ENCODE measurements around the gene EGF. TPM values are rescaled to one million over a fixed set of nuclear protein-coding genes. Genes with fewer than 3 reads are reported as not detected.
"Not testable (repeated sequence)": the region's sequence is repeated elsewhere in the genome, so short reads cannot be mapped to it uniquely, and the experiment has no call there.

EGF gene
- total RNA-seq, 3 donors from 2014 or later, result 1.6 to 2.6 (median 2.5) TPM

DNA sequence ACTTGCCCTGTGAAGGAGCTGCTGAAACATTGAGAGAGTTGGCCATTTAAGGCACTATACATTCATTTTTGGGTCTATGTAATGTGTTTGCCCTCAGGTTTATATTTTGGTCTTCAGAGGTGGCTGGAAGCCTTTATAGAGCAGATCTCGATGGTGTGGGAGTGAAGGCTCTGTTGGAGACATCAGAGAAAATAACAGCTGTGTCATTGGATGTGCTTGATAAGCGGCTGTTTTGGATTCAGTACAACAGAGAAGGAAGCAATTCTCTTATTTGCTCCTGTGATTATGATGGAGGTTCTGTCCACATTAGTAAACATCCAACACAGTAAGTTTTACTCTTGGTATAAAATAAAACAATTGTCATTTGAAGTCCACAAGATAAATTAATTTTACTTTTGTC, 31.1 kb downstream of the EGF start:
- Histone ChIP-seq H3K4me3 (no peak overlapping the region), H3K36me3 (ENCODE audit: low read depth) (no peaks in the 10 kb centered on the region), H3K4me1 (ENCODE audit: low read depth) (no peaks in the 10 kb centered on the region), H3K9me3 (no peaks in the 10 kb centered on the region)
- ATAC-seq (no peak), DNase-seq (no peak)
- TF ChIP-seq CTCF (IDR thresholded peaks at IDR 0.05), result no peak
- intact Hi-C loops (cut with DNase I, micrococcal nuclease), result no loop called here

DNA sequence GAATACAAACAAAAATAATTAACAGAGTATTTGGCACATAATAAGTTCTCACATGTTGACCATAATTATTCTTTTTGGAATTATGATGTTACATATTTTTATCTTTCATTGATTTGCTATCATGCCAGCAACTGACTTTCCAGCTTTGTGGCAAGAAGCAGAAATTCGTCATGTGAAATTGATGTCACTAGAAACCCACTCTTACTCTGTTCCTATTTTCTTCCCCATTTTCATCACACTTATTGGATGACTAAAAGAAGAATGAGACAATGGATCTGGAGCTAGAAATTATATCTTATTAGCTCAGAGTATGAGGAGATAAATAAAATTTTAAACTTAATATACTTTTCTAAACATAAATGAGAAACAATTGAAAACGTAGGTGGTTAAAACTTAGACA, 31.9 kb downstream of the EGF start:
- ATAC-seq, result no peak
- TF ChIP-seq CTCF (IDR thresholded peaks at IDR 0.05), result no peak

GRCh38 chr4:109945056-109945455, 32.4 kb downstream of the EGF start:
- no peak for DNase-seq
- intact Hi-C loops (cut with DNase I, micrococcal nuclease), result no loop called here
- Histone ChIP-seq H3K9me3 (no peaks in the 10 kb centered on the region), H3K36me3 (ENCODE audit: low read depth) (no peaks in the 10 kb centered on the region), H3K4me1 (ENCODE audit: low read depth) (no peaks in the 10 kb centered on the region), H3K4me3 (no peak overlapping the region)
- no peak for ATAC-seq
- no peak for TF ChIP-seq CTCF (IDR thresholded peaks at IDR 0.05)

More for the DNA sequence above, 31.9 kb downstream of the EGF start:
- H3K9me3 ChIP-seq, result no peaks in the 10 kb centered on the region
- no peak for DNase-seq
- no peak overlapping the region for H3K4me3 ChIP-seq
- H3K4me1 ChIP-seq (ENCODE audit: low read depth), result no peaks in the 10 kb centered on the region
- H3K36me3 ChIP-seq (ENCODE audit: low read depth), result no peaks in the 10 kb centered on the region
- intact Hi-C loops (cut with DNase I, micrococcal nuclease), result no loop called here

GRCh38 chr4:109946120-109946519, 33.4 kb downstream of the EGF start:
- no peaks in the 10 kb centered on the region for H3K4me1 ChIP-seq (ENCODE audit: low read depth)
- DNase-seq (no peak), ATAC-seq (no peak)
- intact Hi-C loops (cut with DNase I, micrococcal nuclease), result no loop called here
- no peak for TF ChIP-seq CTCF (IDR thresholded peaks at IDR 0.05)
- H3K4me3 ChIP-seq, result no peak overlapping the region
- no peaks in the 10 kb centered on the region for H3K9me3 ChIP-seq
- H3K36me3 ChIP-seq (ENCODE audit: low read depth), result no peaks in the 10 kb centered on the region

GRCh38 chr4:109947457-109947856, 34.8 kb downstream of the EGF start:
- Histone ChIP-seq H3K9me3 (no peaks in the 10 kb centered on the region), H3K36me3 (ENCODE audit: low read depth) (no peaks in the 10 kb centered on the region), H3K4me1 (ENCODE audit: low read depth) (no peaks in the 10 kb centered on the region), H3K4me3 (no peak overlapping the region)
- intact Hi-C loops (cut with DNase I, micrococcal nuclease), result no loop called here
- DNase-seq, result no peak
- ATAC-seq, result no peak
- no peak for TF ChIP-seq CTCF (IDR thresholded peaks at IDR 0.05)

- Histone ChIP-seq H3K9me3 (no peaks in the 10 kb centered on the region), H3K4me3 (no peak overlapping the region), H3K4me1 (ENCODE audit: low read depth) (no peaks in the 10 kb centered on the region), H3K36me3 (ENCODE audit: low read depth) (no peaks in the 10 kb centered on the region)
- intact Hi-C loops (cut with DNase I, micrococcal nuclease), result no loop called here
- TF ChIP-seq CTCF (IDR thresholded peaks at IDR 0.05), result no peak
- no peak for DNase-seq
- no peak for ATAC-seq
Observed at GRCh38 chr4:109947918-109948317, 35.2 kb downstream of the EGF start.

GRCh38 chr4:109949099-109949718, 36.5 kb downstream of the EGF start:
- H3K36me3 ChIP-seq (ENCODE audit: low read depth); H3K4me3 ChIP-seq; DNase-seq; ATAC-seq; intact Hi-C loops (cut with DNase I, micrococcal nuclease); H3K9me3 ChIP-seq; H3K4me1 ChIP-seq (ENCODE audit: low read depth): not testable (repeated sequence)

Data from mucosa of descending colon (tissue), 3 donors.